T-helper 1 cell (primary cell): Measurements from ENCODE around the gene SF3B3.

Experiments
- DNase-seq, 5 donors: peaks; one replicate each; pipeline ENCODE4 v3.0.0-alpha.2; 2012 to 2020
- total RNA-seq, 4 donors: gene quantifications; one replicate each; lab custom pipeline; 2026; lab: John Stamatoyannopoulos, UW

Gene SF3B3
- total RNA-seq, result 154 to 222 (median 203) reads per million in 4 donors

- DNase-seq, result peak in 3 of 5 donors; percentile 46 to 75 (median 59)
Measured at GRCh38 chr16:70523743-70524398, at the start of gene SF3B3. Gene SF3B3, plus strand, starts transcription at chr16:70523816. Its CDS starts 2,841 bp downstream, at chr16:70526657.

- DNase-seq, result no peak
Measured at GRCh38 chr16:70474320-70475053, 49.1 kb upstream of the SF3B3 start.

- DNase-seq, result no peak
Measured at GRCh38 chr16:70475054-70475871, 48.4 kb upstream of the SF3B3 start.

GRCh38 chr16:70476272-70477020 lies 47.2 kb upstream of the SF3B3 start:
- DNase-seq, result peak in 1 of 5 donors; percentile 86

GRCh38 chr16:70478169-70478568 lies 45.4 kb upstream of the SF3B3 start:
- DNase-seq, result no peak

GRCh38 chr16:70478912-70479341 lies 44.7 kb upstream of the SF3B3 start:
- no peak for DNase-seq

- DNase-seq, result no peak
Measured at GRCh38 chr16:70480127-70481105, 43.2 kb upstream of the SF3B3 start.

GRCh38 chr16:70481929-70482536 lies 41.6 kb upstream of the SF3B3 start:
- no peak for DNase-seq

- DNase-seq, result no peak
Measured at GRCh38 chr16:70482624-70483023, 41.0 kb upstream of the SF3B3 start.

- no peak for DNase-seq
Measured at GRCh38 chr16:70483426-70483825, 40.2 kb upstream of the SF3B3 start.

- no peak for DNase-seq
Measured at GRCh38 chr16:70484867-70485266, 38.7 kb upstream of the SF3B3 start.

- no peak for DNase-seq
Measured at GRCh38 chr16:70490261-70490660, 33.4 kb upstream of the SF3B3 start.

GRCh38 chr16:70493802-70494201 lies 29.8 kb upstream of the SF3B3 start:
- DNase-seq, result no peak

- DNase-seq, result peak in 1 of 5 donors; percentile 31
Measured at GRCh38 chr16:70494202-70494770, 29.3 kb upstream of the SF3B3 start.

GRCh38 chr16:70494777-70495176 lies 28.8 kb upstream of the SF3B3 start:
- no peak for DNase-seq

GRCh38 chr16:70495425-70496182 lies 28.0 kb upstream of the SF3B3 start:
- no peak for DNase-seq

GRCh38 chr16:70496513-70496912 lies 27.1 kb upstream of the SF3B3 start:
- no peak for DNase-seq

- DNase-seq, result peak in 1 of 5 donors; percentile 50
Measured at GRCh38 chr16:70508752-70509151, 14.9 kb upstream of the SF3B3 start.

GRCh38 chr16:70510216-70510615 lies 13.4 kb upstream of the SF3B3 start:
- DNase-seq, result no peak

- no peak for DNase-seq
Measured at GRCh38 chr16:70511833-70512232, 11.8 kb upstream of the SF3B3 start.
